Fibroblast of upper back skin (primary cell): ENCODE measurements around the gene SLC6A3.
A peak's percentile ranks its signal among the peaks of the same experiment; 100 is the strongest.
"Not testable (repeated sequence)": the region's sequence is repeated elsewhere in the genome, so short reads cannot be mapped to it uniquely, and the experiment has no call there.

Source experiments
- DNase-seq: peaks from one replicate; pipeline ENCODE4 v3.0.0-alpha.2; 2013

SLC6A3 gene

GRCh38 chr5:1477341-1477740 lies 32.1 kb upstream of the SLC6A3 start:
- peak; percentile 18 for DNase-seq

GRCh38 chr5:1476967-1477310 lies 31.7 kb upstream of the SLC6A3 start:
- DNase-seq: no peak

GRCh38 chr5:1476181-1476966 lies 31.1 kb upstream of the SLC6A3 start:
- no peak for DNase-seq

- not testable (repeated sequence) for DNase-seq
Measured at GRCh38 chr5:1475544-1475900, 30.3 kb upstream of the SLC6A3 start.

- DNase-seq: no peak
Measured at GRCh38 chr5:1474866-1475543, 29.8 kb upstream of the SLC6A3 start.

- no peak for DNase-seq
Measured at GRCh38 chr5:1474183-1474839, 29.1 kb upstream of the SLC6A3 start.

GRCh38 chr5:1473746-1474145 lies 28.5 kb upstream of the SLC6A3 start:
- DNase-seq: no peak

- no peak for DNase-seq
Measured at GRCh38 chr5:1472964-1473628, 27.9 kb upstream of the SLC6A3 start.

GRCh38 chr5:1471997-1472963 lies 27.0 kb upstream of the SLC6A3 start:
- no peak for DNase-seq

GRCh38 chr5:1471240-1471853 lies 26.1 kb upstream of the SLC6A3 start:
- no peak for DNase-seq

GRCh38 chr5:1470762-1471211 lies 25.5 kb upstream of the SLC6A3 start:
- DNase-seq: no peak

- no peak for DNase-seq
Measured at GRCh38 chr5:1468629-1469527, 23.6 kb upstream of the SLC6A3 start.

GRCh38 chr5:1468247-1468612 lies 23.0 kb upstream of the SLC6A3 start:
- DNase-seq: no peak

- no peak for DNase-seq
Measured at GRCh38 chr5:1467341-1468246, 22.4 kb upstream of the SLC6A3 start.

- DNase-seq: no peak
Measured at GRCh38 chr5:1466631-1467265, 21.5 kb upstream of the SLC6A3 start.

GRCh38 chr5:1465966-1466471 lies 20.8 kb upstream of the SLC6A3 start:
- no peak for DNase-seq

- DNase-seq: no peak
Measured at GRCh38 chr5:1465117-1465516, 19.9 kb upstream of the SLC6A3 start.

GRCh38 chr5:1464511-1464910 lies 19.3 kb upstream of the SLC6A3 start:
- DNase-seq: no peak

GRCh38 chr5:1464096-1464446 lies 18.8 kb upstream of the SLC6A3 start:
- DNase-seq: no peak
